Transverse colon (tissue), 4 donors: ENCODE measurements around the gene SLC2A5.

Experiments used
- EP300 ChIP-seq: sonication (generic); formaldehyde crosslinking; IDR thresholded peaks from one replicate; pipeline ENCODE4 v1.6.1; 2017; ENCODE audit warnings: antibody characterized with exemption, low read depth
- POLR2A ChIP-seq: fragments of 450-650 bp; IDR thresholded peaks from one replicate; pipeline ENCODE4 v1.6.1; 2016; ENCODE audit warnings: antibody characterized with exemption, mild to moderate bottlenecking, moderate library complexity
- POLR2AphosphoS5 ChIP-seq, 3 donors: sonication (generic); formaldehyde crosslinking; IDR thresholded peaks; one replicate each; pipeline ENCODE4 v1.6.1; 2016; ENCODE audit warnings: antibody characterized with exemption in 3 of 3
- TF ChIP-seq, protein P1 (sequence below), 5 experiments: fragments of 200-600 bp in 3 of 5; fragments of 450-650 bp in 2 of 5; sonication (generic) in 3 of 5; IDR thresholded peaks; 1 replicate in 2 of 5; 2 replicates in 3 of 5; pipeline ENCODE4 v1.5.1; 2016 to 2017; ENCODE audit warnings: antibody characterized with exemption in 5 of 5, inconsistent platforms in 3 of 5, mild to moderate bottlenecking in 2 of 5, moderate library complexity in 1 of 5

DNA sequence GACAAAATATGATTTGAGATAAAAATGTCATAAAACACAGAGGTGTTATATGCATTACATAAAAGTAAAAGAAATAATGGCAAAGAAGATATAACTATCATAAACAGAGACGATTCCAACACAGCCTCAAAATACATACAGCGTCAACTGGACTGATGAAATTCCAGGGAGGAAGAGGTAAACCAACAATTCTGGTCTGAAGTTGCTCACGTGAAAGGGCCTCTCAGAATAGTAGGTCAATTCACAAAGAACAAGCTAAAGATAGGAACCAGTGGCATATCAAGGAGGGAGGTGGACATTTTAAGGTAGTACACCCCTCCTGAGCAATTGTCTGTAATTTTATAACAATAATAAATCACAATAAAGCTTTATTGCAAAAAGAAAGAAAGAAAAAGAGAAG, 18.6 kb downstream of the SLC2A5 start:
- TF ChIP-seq, protein P1, sequence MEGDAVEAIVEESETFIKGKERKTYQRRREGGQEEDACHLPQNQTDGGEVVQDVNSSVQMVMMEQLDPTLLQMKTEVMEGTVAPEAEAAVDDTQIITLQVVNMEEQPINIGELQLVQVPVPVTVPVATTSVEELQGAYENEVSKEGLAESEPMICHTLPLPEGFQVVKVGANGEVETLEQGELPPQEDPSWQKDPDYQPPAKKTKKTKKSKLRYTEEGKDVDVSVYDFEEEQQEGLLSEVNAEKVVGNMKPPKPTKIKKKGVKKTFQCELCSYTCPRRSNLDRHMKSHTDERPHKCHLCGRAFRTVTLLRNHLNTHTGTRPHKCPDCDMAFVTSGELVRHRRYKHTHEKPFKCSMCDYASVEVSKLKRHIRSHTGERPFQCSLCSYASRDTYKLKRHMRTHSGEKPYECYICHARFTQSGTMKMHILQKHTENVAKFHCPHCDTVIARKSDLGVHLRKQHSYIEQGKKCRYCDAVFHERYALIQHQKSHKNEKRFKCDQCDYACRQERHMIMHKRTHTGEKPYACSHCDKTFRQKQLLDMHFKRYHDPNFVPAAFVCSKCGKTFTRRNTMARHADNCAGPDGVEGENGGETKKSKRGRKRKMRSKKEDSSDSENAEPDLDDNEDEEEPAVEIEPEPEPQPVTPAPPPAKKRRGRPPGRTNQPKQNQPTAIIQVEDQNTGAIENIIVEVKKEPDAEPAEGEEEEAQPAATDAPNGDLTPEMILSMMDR (IDR thresholded peaks at IDR 0.05): no peak
- TF ChIP-seq POLR2AphosphoS5 (IDR thresholded peaks at IDR 0.05) (no peak), EP300 (no peak), POLR2A (no peak)
